ENCODE measurements around the gene SV2C. TPM values are rescaled to one million over a fixed set of nuclear protein-coding genes. Genes with fewer than 3 reads are reported as not detected.

The SV2C gene
- total RNA-seq, 1 experiment from 2014 or later, result 0.09 TPM

- DNase-seq (ENCODE audit: low spot score), result no peak
- no peaks in the 10 kb centered on the region for H3K9me3 Mint-ChIP-seq
These were observed 50.8 kb downstream of the SV2C start for GRCh38 chr5:76134003-76134402.

More at GRCh38 chr5:76134003-76134402, 50.8 kb downstream of the SV2C start:
- ATAC-seq, result no peak
- no peak for TF ChIP-seq HMGA2 (CRISPR knock-in tag; IDR thresholded peaks at IDR 0.05)
- TF ChIP-seq ZNF416 (CRISPR knock-in tag; IDR thresholded peaks at IDR 0.05), result no peak
- TF ChIP-seq SOX15 (CRISPR knock-in tag; IDR thresholded peaks at IDR 0.05), result no peak
- no peak for TF ChIP-seq ZNF532 (CRISPR knock-in tag; IDR thresholded peaks at IDR 0.05; ENCODE audit: borderline replicate concordance)
- TF ChIP-seq ZBTB43 (CRISPR knock-in tag; IDR thresholded peaks at IDR 0.05), result no peak
- TF ChIP-seq FOXP1 (CRISPR knock-in tag; IDR thresholded peaks at IDR 0.05; ENCODE audit: borderline replicate concordance), result no peak
- no peak for TF ChIP-seq JAZF1 (CRISPR knock-in tag; IDR thresholded peaks at IDR 0.05)
- no peak for TF ChIP-seq ZNF138 (CRISPR knock-in tag; conservative IDR thresholded peaks at IDR 0.05)
- TF ChIP-seq NFYB (CRISPR knock-in tag; conservative IDR thresholded peaks at IDR 0.05; ENCODE audit: low read depth), result no peak
- TF ChIP-seq ZNF317 (CRISPR knock-in tag; IDR thresholded peaks at IDR 0.05; ENCODE audit: borderline replicate concordance, low read depth), result no peak
- no peak for TF ChIP-seq ZNF512 (CRISPR knock-in tag; IDR thresholded peaks at IDR 0.05; ENCODE audit: borderline replicate concordance)
- no peak for TF ChIP-seq GTF2I (CRISPR knock-in tag; conservative IDR thresholded peaks at IDR 0.05)
- TF ChIP-seq RORB (CRISPR knock-in tag; IDR thresholded peaks at IDR 0.05), result no peak
- no peak for TF ChIP-seq MXD4 (CRISPR knock-in tag; IDR thresholded peaks at IDR 0.05; ENCODE audit: borderline replicate concordance)
- TF ChIP-seq CDX4 (CRISPR knock-in tag; IDR thresholded peaks at IDR 0.05; ENCODE audit: borderline replicate concordance), result no peak
- TF ChIP-seq GABPB1 (CRISPR knock-in tag; IDR thresholded peaks at IDR 0.05), result no peak
- TF ChIP-seq ETV6 (CRISPR knock-in tag; IDR thresholded peaks at IDR 0.05), result no peak
- TF ChIP-seq USF2 (CRISPR knock-in tag; IDR thresholded peaks at IDR 0.05), result no peak
- no peak for TF ChIP-seq ZNF232 (CRISPR knock-in tag; IDR thresholded peaks at IDR 0.05)
- no peak for TF ChIP-seq ZNF396 (CRISPR knock-in tag; IDR thresholded peaks at IDR 0.05; ENCODE audit: borderline replicate concordance)
- Mint-ChIP-seq H3K4me3 (no peak overlapping the region), H3K4me1 (no peaks in the 10 kb centered on the region), H3K27me3 (ENCODE audit: low read depth) (no peaks in the 10 kb centered on the region; the same call in 1 of the 2 replicates), H3K27ac (no peak overlapping the region), H3K36me3 (no peaks in the 10 kb centered on the region)
- ChIA-PET POLR2A (no interaction called here), CTCF (interaction anchor here (2.0 kb wide), 1 partner anchor 12 kb away, joined by 8 read pairs; no protein-coding TSS in a partner anchor)
